ENCODE measurements around the gene ZBTB21. TPM values are rescaled to one million over a fixed set of nuclear protein-coding genes. Genes with fewer than 3 reads are reported as not detected.

Gene ZBTB21
- total RNA-seq, 1 experiment from 2014 or later: 11.4 TPM

DNA sequence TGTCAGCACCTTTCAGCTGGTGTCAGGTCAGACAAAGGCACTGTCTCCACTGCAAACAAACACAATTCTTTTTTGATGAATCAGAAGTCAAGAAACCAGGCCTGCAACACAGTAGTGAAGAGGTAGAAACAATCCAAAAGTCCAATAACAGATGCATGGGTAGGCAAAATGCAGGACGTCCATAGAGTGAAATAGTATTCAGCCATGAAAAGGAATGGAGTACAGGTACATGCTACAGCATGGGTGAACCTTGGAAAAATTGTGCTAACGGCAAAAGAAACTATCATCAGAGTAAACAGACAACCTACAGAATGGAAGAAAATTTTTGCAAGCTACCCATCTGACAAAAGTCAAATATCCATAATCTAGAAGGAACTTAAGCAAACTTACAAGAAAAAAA lies 26.2 kb upstream of the ZBTB21 start:
- no peak for DNase-seq (ENCODE audit: low read depth in 1 of 2, low spot score in 2 of 2)

DNA sequence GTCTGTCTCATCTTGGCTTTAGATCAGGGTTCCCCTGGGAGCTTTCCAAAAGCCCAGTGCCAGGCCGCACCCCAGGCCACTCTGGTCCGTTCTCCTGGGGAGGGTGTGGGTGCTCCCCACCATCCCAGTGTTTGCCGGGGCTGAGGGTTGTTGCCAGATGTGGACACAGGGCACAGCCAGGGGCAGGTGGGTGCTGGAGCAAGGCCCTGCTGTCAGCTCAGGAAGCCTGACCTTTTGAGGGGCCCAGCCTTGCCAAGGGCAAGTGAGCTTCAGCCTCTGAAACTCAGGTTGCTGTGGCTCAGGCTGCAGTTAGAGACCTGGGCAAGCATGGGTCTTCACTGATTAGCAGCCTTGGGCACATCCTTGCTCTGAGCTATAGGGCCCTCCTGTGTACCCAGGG lies 22.8 kb upstream of the ZBTB21 start:
- H3K9me3 ChIP-seq (replicated peaks): no peaks in the 10 kb centered on the region
- no peak for DNase-seq (ENCODE audit: low read depth in 1 of 2, low spot score in 2 of 2)
- peaks cover 7% of the 10 kb centered on the region; the same call in 1 of the 2 replicates for H3K4me1 ChIP-seq (replicated peaks)
- no peaks in the 10 kb centered on the region for H3K36me3 ChIP-seq
- no peak overlapping the region for H3K27ac ChIP-seq
- no peak overlapping the region for H3K4me3 ChIP-seq
- H3K27me3 ChIP-seq (replicated peaks): no peaks in the 10 kb centered on the region

More for the DNA sequence above, 26.2 kb upstream of the ZBTB21 start:
- no peak overlapping the region for H3K4me3 ChIP-seq
- H3K4me1 ChIP-seq (replicated peaks): peaks cover 34% of the 10 kb centered on the region
- no peak overlapping the region for H3K27ac ChIP-seq
- H3K27me3 ChIP-seq (replicated peaks): no peaks in the 10 kb centered on the region
- H3K9me3 ChIP-seq (replicated peaks): no peaks in the 10 kb centered on the region
- H3K36me3 ChIP-seq: no peaks in the 10 kb centered on the region

DNA sequence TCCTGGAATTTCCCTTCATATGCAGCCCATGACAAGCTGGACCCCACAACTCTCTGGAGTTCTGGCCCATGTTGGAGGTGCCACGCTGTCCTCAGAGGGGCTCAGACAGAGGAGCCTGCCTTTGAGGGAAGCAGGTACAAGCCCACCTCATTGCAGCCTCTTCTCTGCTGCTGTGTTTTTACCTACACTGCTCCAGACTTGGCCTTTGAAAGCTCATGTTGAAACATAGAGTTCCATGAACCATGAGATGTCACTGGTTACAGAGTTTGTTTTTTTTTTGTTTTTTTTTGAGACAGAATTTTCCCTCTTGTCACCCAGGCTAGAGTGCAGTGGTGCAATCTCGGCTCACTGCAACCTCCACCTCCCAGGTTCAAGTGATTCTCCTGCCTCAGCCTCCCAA lies 22.1 kb upstream of the ZBTB21 start:
- H3K4me1 ChIP-seq (replicated peaks): peaks cover 7% of the 10 kb centered on the region; the same call in 1 of the 2 replicates
- DNase-seq (ENCODE audit: low read depth in 1 of 2, low spot score in 2 of 2): no peak
- no peaks in the 10 kb centered on the region for H3K27me3 ChIP-seq (replicated peaks)
- H3K4me3 ChIP-seq: no peak overlapping the region
- no peak overlapping the region for H3K27ac ChIP-seq
- H3K36me3 ChIP-seq: no peaks in the 10 kb centered on the region
- H3K9me3 ChIP-seq (replicated peaks): no peaks in the 10 kb centered on the region

DNA sequence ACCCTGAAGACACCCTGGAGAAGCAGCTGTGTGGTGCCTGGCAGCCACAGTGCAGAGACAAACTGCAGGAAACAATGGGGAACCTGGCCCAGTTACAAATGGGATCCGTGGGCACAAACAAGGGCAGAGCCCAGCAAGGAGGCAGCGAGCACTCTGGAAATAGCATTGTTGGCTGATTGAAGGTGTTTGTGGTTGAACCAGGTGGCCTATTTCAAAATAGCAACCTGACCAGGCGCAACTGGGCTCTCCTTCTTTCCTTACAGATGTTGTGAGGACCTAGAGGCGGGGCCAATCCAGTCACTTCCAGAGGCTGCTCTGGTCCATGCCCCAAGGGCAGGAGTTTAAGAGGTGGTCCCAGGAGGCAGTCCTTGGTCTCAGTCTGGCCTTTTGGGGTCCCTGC lies 21.7 kb upstream of the ZBTB21 start:
- Histone ChIP-seq H3K36me3 (no peaks in the 10 kb centered on the region), H3K27me3 (replicated peaks) (no peaks in the 10 kb centered on the region), H3K9me3 (replicated peaks) (no peaks in the 10 kb centered on the region), H3K27ac (no peak overlapping the region), H3K4me1 (replicated peaks) (peaks cover 7% of the 10 kb centered on the region; the same call in 1 of the 2 replicates), H3K4me3 (no peak overlapping the region)
- DNase-seq (ENCODE audit: low read depth in 1 of 2, low spot score in 2 of 2): no peak

DNA sequence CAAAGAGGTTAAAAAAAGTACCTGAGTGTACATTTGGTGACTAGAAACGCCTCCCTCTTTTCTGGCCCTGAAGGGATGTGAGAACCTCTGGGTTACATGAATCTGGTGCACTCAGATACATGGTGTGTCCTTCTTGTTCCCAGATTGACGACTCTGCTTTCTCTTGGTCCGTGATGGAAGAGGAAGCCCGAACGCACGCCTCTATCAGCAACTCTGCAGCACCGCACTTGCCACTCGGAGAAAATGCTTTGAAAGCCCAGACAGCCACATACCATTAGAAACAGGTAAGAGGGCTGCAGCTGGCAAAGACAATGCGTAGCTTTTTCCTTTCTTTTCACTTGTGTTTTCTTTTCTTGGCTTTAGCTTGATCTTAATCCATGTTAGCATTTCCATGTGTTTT lies 21.1 kb upstream of the ZBTB21 start:
- no peaks in the 10 kb centered on the region for H3K9me3 ChIP-seq (replicated peaks)
- DNase-seq (ENCODE audit: low read depth in 1 of 2, low spot score in 2 of 2): no peak
- no peak overlapping the region for H3K27ac ChIP-seq
- H3K4me3 ChIP-seq: no peak overlapping the region
- H3K4me1 ChIP-seq (replicated peaks): peaks cover 6% of the 10 kb centered on the region
- H3K36me3 ChIP-seq: no peaks in the 10 kb centered on the region
- H3K27me3 ChIP-seq (replicated peaks): no peaks in the 10 kb centered on the region

DNA sequence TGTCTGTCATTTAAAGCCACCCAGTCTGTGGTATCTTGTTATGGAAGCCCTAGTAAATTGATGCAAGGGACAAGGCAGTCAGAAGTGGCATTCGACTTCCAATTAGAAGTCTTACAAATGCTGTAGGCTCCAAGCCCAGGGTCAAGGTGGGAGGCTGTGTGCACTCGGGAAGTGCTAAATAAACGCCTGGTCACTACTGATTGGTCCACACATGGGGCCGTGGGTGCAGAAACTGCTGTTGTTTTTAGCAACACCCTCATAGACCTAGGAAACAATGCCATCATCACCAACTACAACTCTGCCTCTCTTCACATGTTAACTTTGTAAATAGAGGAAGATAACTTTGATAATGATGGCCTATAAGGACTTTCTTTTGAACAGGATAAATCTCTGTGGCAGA lies 20.2 kb upstream of the ZBTB21 start:
- H3K36me3 ChIP-seq: no peaks in the 10 kb centered on the region
- H3K4me1 ChIP-seq (replicated peaks): peaks cover 10% of the 10 kb centered on the region
- H3K9me3 ChIP-seq (replicated peaks): no peaks in the 10 kb centered on the region
- H3K27me3 ChIP-seq (replicated peaks): no peaks in the 10 kb centered on the region
- no peak overlapping the region for H3K4me3 ChIP-seq
- no peak overlapping the region for H3K27ac ChIP-seq
- DNase-seq (ENCODE audit: low read depth in 1 of 2, low spot score in 2 of 2): no peak

DNA sequence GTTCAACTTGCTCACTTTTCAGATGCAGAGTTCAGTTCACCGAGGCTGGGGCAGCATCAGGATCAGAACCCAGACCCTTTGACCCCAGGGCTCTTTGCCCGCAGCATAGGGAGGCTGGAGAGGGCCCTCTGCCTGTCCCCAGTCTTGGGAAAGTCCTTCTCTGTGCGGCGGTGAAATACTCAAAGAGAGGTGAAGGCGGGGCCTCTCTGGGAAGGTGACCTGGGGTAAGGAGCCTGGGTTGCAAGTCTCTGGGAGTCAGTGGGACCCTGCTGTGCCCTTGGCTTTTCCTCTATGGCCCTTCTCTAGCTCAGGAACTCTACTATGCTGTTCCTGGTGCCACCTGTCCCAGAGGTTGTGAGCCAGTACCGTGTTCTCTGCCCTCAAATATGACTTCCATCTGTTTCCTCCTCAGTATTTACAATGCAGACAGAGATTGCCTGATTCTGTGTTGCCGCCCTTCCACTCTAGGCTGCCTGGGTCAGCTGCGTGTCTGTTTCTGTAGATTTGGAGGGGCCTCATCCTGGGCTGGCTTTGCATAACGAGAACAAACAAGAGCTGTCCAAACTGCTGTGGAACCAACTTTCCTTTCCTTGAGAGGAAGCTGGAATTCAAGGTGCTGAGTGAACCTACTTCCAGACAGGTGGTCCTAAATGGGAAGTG lies 18.7 kb upstream of the ZBTB21 start:
- H3K36me3 ChIP-seq: no peaks in the 10 kb centered on the region
- H3K9me3 ChIP-seq (replicated peaks): no peaks in the 10 kb centered on the region
- no peak overlapping the region for H3K27ac ChIP-seq
- no peak overlapping the region for H3K4me3 ChIP-seq
- peaks cover 18% of the 10 kb centered on the region for H3K4me1 ChIP-seq (replicated peaks)
- no peak for DNase-seq (ENCODE audit: low read depth in 1 of 2, low spot score in 2 of 2)
- no peaks in the 10 kb centered on the region for H3K27me3 ChIP-seq (replicated peaks)

DNA sequence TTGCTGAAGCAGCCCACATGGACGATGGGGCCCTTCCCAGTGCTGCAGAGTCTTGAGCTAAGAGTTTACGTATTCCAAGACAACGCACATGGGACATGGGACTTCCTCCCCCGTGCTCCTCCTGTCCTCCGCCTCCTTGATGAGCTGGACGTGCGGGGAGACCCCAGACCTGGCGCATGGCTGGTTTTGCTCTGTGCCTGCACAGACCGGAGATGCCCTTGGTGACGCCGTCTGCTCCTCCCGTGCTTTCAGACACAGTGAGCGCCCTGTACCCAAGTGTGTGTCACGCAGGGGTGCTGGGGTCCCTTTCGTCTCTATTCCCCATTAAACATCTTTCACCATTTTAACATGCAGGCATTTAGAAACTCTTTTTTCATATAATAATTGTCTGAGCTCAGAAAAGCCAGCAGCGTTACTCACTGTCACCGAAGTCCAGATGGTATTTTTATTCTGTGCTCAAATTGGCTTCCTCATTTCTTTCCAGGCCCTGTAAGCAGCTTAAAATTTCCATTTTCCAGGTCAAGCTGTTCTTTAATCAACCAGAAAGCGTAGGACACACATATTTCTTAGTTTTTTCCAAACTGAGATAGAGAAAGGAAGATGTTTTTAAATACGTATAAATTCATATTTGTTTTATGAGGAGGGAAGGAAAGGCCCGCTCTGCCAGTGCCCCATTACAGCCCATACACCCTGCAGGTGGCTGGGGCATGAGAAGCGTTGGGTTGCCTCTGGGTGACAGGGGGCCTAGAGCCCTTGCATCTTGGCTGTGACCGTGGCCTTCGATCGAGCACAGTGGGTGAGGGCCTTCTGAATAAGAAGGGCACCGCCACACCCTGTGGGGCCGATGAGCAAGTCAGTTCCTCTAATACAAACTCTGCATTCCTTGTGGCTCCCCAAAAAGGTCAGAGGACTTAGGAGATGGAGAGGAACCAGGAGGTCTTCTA lies 17.9 kb upstream of the ZBTB21 start:
- no peak for DNase-seq (ENCODE audit: low read depth in 1 of 2, low spot score in 2 of 2)
- H3K27me3 ChIP-seq (replicated peaks): no peaks in the 10 kb centered on the region
- no peaks in the 10 kb centered on the region for H3K9me3 ChIP-seq (replicated peaks)
- H3K36me3 ChIP-seq: no peaks in the 10 kb centered on the region
- H3K27ac ChIP-seq: no peak overlapping the region
- H3K4me3 ChIP-seq: no peak overlapping the region
- H3K4me1 ChIP-seq (replicated peaks): peaks cover 18% of the 10 kb centered on the region

DNA sequence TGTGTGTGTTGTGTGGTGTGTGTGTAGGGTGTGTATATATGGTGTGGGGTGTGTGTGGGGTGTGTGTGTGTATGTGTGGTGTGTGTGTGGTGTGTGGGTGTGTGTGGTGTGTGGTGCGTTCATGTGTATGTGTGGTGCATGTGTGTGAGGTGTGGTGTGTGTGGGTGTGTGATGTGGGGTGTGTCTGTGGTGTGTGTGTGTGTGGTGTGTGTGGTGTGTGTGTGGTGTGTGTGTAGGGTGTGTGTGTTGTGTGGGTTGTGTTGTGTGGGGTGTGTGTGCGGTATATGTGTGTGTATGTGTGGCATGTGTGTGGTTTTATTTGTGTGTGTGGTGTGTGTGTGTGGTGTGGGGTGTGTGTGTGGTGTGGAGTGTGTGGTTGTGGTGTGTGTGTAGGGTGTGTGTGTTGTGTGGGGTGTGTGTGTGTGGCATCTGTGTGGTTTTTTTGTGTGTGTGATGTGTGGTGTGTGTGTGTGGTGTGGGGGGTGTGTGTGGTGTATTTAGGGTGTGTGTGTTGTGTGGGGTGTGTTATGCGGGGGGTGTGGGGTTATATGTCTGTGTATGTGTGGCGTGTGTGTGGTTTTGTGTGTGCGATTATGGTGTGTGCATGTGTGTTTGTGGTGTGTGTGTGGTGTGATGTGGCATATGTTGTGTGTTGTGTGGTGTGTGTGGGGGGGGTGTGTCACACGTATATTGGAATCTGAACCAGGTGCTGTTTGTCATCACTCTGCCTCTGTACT lies 17.1 kb upstream of the ZBTB21 start:
- no peaks in the 10 kb centered on the region for H3K27me3 ChIP-seq (replicated peaks)
- no peak for DNase-seq (ENCODE audit: low read depth in 1 of 2, low spot score in 2 of 2)
- H3K36me3 ChIP-seq: no peaks in the 10 kb centered on the region
- H3K9me3 ChIP-seq (replicated peaks): no peaks in the 10 kb centered on the region
- H3K4me1 ChIP-seq (replicated peaks): peaks cover 18% of the 10 kb centered on the region
- H3K4me3 ChIP-seq: no peak overlapping the region
- no peak overlapping the region for H3K27ac ChIP-seq

DNA sequence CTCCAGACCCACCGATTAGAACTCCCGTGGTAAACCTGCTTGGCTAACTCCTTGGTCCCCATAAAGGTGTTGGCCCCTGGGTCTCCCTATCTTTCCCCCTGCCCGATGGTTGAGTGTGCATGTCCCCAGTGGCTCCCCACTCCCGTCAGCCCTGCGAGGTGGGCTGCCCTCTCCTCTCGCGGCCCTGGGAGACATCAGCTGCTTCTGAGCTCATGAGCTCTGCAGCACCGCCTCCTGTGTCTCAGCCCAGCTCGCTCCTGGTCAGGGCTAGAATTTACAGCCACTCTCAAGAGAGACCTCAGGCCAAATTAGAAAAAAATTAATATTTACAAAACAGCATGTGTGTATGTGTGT lies 15.9 kb upstream of the ZBTB21 start:
- Histone ChIP-seq H3K27me3 (replicated peaks) (no peaks in the 10 kb centered on the region), H3K4me3 (no peak overlapping the region), H3K4me1 (replicated peaks) (peaks cover 18% of the 10 kb centered on the region), H3K27ac (peak overlapping the region; percentile 49), H3K36me3 (no peaks in the 10 kb centered on the region), H3K9me3 (replicated peaks) (no peaks in the 10 kb centered on the region)
- no peak for DNase-seq (ENCODE audit: low read depth in 1 of 2, low spot score in 2 of 2)

DNA sequence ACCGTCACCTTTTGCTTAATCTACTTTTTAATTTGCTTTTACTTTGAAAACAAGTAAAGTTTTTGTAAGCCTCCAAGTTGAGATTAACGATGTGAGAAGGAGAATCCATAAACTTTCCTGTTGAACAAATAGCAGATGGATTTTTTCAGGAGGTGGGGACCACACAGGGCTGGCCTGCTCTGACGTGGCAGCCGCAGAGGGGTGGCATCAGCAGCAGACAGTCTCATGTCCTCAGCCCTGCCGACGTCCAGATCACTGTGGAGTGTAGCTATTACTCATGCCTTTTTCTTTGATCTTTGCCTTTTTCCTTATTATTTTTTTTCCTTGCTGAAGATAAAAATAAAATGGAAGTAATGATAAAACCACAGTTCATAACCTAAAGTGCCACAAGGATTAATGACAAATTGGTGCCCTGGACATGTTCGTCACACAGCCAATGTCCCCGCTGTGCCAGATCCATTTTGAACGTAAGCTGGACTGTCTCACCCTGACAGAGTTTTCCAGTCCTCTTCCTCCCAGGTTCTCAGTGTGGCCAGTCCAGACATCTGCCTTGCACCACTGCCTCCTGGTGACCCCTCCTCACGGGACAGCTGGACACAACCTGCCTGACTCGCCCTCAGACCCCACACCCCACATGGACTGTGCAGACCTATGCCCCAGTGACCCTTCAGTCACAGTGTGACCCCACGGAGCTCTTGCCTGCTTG lies 15.4 kb upstream of the ZBTB21 start:
- Histone ChIP-seq H3K27me3 (replicated peaks) (no peaks in the 10 kb centered on the region), H3K4me1 (replicated peaks) (peaks cover 18% of the 10 kb centered on the region), H3K36me3 (no peaks in the 10 kb centered on the region), H3K9me3 (replicated peaks) (no peaks in the 10 kb centered on the region), H3K4me3 (no peak overlapping the region), H3K27ac (peak overlapping the region; percentile 49)
- peak; percentile 82 to 91 for DNase-seq (ENCODE audit: low read depth in 1 of 2, low spot score in 2 of 2)

DNA sequence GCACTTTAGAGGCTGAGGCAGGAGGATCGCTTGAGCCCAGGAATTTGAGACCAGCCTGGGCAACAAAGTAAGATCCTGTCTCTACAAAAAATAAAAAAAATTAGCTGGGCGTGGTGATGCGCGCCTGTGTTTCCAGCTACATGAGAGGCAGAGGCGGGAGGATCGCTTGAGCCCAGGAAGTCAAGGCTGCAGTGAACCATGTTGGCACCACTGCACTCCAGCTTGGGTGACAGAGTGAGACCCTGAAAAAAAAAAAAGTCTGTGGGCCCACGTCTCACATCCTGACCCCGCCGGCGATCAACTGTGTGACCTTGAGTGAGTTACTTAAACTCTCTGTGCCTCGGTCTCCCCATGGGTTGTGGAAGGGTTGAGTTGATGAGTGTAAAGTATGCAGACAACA lies 12.7 kb upstream of the ZBTB21 start:
- no peak for DNase-seq (ENCODE audit: low read depth in 1 of 2, low spot score in 2 of 2)
- H3K36me3 ChIP-seq: no peaks in the 10 kb centered on the region
- H3K27me3 ChIP-seq (replicated peaks): no peaks in the 10 kb centered on the region
- H3K4me3 ChIP-seq: no peak overlapping the region
- no peaks in the 10 kb centered on the region for H3K9me3 ChIP-seq (replicated peaks)
- no peak overlapping the region for H3K27ac ChIP-seq
- H3K4me1 ChIP-seq (replicated peaks): peaks cover 18% of the 10 kb centered on the region

DNA sequence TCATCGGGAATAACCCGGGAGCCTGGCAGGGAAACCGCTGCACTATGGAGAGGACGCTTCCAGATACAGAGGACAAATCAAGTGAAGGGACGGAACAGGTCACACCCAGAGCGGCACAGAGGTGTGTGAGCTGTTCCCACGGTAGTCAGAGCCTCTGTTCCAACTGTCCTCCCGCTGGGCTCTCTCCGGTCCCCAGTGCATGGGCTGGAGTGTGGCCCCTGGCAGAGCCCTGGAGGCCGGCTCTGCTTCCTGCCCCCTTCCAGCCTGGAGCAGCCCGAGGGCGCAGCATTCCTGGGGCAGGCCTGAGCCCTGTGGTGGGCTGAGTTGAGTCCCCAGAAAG lies 11.9 kb upstream of the ZBTB21 start:
- Histone ChIP-seq H3K27ac (no peak overlapping the region), H3K36me3 (no peaks in the 10 kb centered on the region), H3K27me3 (replicated peaks) (no peaks in the 10 kb centered on the region), H3K4me3 (no peak overlapping the region), H3K4me1 (replicated peaks) (peaks cover 18% of the 10 kb centered on the region), H3K9me3 (replicated peaks) (no peaks in the 10 kb centered on the region)
- DNase-seq (ENCODE audit: low read depth in 1 of 2, low spot score in 2 of 2): no peak

Data from SJSA1 (cell line).